Measurements from ENCODE around the gene CMSS1.

Gene CMSS1

DNA sequence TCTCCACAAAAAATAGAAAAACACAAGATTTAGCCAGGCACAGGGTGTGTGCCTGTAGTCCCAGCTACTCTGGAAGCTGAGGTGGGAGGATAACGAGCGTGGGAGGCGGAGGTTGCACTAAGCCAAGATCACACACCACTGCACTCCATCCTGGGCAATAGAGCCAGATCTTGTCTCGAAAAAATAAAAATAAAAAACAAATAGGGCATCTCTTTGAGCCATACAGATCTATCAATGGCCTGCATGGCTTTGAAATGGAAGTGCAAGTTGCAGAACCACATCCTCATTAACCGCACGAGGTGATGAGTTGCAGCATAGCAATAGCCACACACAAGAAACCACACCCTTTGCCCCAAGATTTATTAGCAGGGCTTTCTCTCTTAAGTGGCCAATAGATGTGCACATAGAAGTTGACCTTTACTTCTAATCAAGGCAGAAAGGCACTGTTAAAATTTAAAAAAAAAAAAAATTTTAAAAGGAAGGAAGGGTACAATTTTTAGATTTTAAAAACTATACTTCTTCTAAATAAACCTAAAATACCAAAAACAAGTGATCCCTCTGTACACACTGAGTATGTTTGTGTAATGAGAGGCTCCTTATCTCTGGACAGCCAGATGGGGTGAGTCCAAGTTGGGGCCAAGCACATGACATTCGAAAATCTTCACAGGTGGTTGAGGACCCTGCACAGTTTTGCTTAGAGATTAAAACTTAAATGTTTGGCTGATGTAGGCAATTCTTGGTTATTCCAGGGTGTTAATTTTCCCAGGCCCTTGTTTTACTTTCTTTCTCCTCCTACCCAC, 243.2 kb downstream of the CMSS1 start:
- TF ChIP-seq FOXP2 (optimal IDR thresholded peaks at IDR 0.05; ENCODE audit: borderline replicate concordance, extremely low read depth, extremely low read length, insufficient read depth): no peak
- TF ChIP-seq SIN3A (IDR thresholded peaks at IDR 0.05; ENCODE audit: borderline replicate concordance, insufficient read depth, low read length): no peak
- TF ChIP-seq TAF1 (IDR thresholded peaks at IDR 0.05; ENCODE audit: borderline replicate concordance, insufficient read depth, low read length): no peak
- TF ChIP-seq, protein P1, sequence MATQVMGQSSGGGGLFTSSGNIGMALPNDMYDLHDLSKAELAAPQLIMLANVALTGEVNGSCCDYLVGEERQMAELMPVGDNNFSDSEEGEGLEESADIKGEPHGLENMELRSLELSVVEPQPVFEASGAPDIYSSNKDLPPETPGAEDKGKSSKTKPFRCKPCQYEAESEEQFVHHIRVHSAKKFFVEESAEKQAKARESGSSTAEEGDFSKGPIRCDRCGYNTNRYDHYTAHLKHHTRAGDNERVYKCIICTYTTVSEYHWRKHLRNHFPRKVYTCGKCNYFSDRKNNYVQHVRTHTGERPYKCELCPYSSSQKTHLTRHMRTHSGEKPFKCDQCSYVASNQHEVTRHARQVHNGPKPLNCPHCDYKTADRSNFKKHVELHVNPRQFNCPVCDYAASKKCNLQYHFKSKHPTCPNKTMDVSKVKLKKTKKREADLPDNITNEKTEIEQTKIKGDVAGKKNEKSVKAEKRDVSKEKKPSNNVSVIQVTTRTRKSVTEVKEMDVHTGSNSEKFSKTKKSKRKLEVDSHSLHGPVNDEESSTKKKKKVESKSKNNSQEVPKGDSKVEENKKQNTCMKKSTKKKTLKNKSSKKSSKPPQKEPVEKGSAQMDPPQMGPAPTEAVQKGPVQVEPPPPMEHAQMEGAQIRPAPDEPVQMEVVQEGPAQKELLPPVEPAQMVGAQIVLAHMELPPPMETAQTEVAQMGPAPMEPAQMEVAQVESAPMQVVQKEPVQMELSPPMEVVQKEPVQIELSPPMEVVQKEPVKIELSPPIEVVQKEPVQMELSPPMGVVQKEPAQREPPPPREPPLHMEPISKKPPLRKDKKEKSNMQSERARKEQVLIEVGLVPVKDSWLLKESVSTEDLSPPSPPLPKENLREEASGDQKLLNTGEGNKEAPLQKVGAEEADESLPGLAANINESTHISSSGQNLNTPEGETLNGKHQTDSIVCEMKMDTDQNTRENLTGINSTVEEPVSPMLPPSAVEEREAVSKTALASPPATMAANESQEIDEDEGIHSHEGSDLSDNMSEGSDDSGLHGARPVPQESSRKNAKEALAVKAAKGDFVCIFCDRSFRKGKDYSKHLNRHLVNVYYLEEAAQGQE (IDR thresholded peaks at IDR 0.05; ENCODE audit: insufficient read depth in 1 of 2, low read depth in 2 of 2, low read length in 2 of 2): no peak
- no peak for TF ChIP-seq POLR2AphosphoS5 (IDR thresholded peaks at IDR 0.05; ENCODE audit: low read depth, low read length)

DNA sequence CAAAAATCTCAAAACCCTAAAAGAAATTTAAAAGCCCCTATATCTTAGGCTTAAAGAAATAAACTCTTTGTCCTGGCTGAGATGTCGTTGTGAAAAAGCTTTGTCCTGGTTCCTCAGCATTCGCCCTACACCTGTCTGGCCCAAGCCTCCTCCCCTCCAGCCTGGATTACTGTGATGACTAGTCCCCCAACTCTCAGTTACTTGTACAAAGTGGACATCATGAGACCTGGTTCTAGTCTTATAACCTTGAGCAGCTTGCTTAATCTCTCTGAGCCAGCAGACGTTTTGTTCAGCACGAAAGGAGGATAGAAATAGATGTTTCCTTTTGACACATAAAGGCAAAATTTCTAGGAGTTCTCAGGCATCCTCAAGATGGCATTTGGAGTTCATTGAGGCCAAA, 245.0 kb downstream of the CMSS1 start:
- TF ChIP-seq POLR2AphosphoS5 (IDR thresholded peaks at IDR 0.05; ENCODE audit: low read depth, low read length) (no peak), SIN3A (IDR thresholded peaks at IDR 0.05; ENCODE audit: borderline replicate concordance, insufficient read depth, low read length) (no peak), FOXP2 (optimal IDR thresholded peaks at IDR 0.05; ENCODE audit: borderline replicate concordance, extremely low read depth, extremely low read length, insufficient read depth) (no peak), TAF1 (IDR thresholded peaks at IDR 0.05; ENCODE audit: borderline replicate concordance, insufficient read depth, low read length) (no peak)
- TF ChIP-seq, protein P1 (IDR thresholded peaks at IDR 0.05; ENCODE audit: insufficient read depth in 1 of 2, low read depth in 2 of 2, low read length in 2 of 2): no peak

DNA sequence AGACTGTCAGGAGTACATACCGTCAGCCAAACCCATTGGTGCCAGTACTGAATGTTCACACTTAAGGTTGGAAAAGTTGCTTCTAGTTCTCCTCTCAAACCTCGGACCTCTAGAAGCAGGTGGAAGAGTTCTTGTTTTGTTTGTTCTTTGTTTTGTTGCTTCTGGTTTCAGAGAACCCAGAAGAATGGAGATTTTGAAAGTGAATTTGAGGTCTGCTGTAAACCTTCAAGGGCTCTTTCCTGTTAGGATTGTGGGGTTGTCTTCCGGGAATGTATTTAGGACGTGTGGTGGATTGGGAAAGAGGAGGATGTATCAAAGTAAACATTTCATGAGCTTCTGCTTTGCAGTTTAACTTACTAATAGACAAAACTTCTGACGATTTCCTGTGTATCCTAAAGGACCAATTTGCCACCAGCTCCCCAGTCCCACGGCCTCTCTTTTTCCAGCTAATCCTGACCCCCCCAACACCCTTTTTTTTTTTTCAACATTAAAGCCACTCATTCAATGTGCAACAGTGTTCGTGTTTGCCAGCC, 246.3 kb downstream of the CMSS1 start:
- TF ChIP-seq TAF1 (IDR thresholded peaks at IDR 0.05; ENCODE audit: borderline replicate concordance, insufficient read depth, low read length) (no peak), POLR2AphosphoS5 (IDR thresholded peaks at IDR 0.05; ENCODE audit: low read depth, low read length) (no peak), FOXP2 (optimal IDR thresholded peaks at IDR 0.05; ENCODE audit: borderline replicate concordance, extremely low read depth, extremely low read length, insufficient read depth) (no peak), SIN3A (IDR thresholded peaks at IDR 0.05; ENCODE audit: borderline replicate concordance, insufficient read depth, low read length) (no peak)
- TF ChIP-seq, protein P1 (IDR thresholded peaks at IDR 0.05; ENCODE audit: insufficient read depth in 1 of 2, low read depth in 2 of 2, low read length in 2 of 2): no peak

DNA sequence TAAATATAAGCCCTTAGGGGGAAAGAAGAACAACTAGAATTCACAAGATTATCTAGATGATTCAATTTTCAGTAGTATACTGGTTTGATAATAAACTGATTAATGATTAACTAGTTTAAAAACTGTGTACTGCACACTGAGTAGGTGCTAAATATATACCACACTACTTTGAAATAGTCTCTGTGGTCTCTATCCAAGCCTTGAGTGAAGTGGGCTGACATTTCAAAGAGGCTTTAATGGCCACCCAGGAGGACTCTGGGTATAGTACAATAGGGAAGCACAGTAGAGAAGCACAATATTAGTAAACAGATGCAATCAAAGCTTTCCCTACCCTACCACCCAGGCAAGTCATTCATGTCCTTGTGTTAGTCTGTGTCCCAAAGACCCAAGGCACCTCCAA, 249.9 kb downstream of the CMSS1 start:
- TF ChIP-seq SIN3A (IDR thresholded peaks at IDR 0.05; ENCODE audit: borderline replicate concordance, insufficient read depth, low read length) (no peak), FOXP2 (optimal IDR thresholded peaks at IDR 0.05; ENCODE audit: borderline replicate concordance, extremely low read depth, extremely low read length, insufficient read depth) (no peak), TAF1 (IDR thresholded peaks at IDR 0.05; ENCODE audit: borderline replicate concordance, insufficient read depth, low read length) (no peak), POLR2AphosphoS5 (IDR thresholded peaks at IDR 0.05; ENCODE audit: low read depth, low read length) (no peak)
- TF ChIP-seq, protein P1 (IDR thresholded peaks at IDR 0.05; ENCODE audit: insufficient read depth in 1 of 2, low read depth in 2 of 2, low read length in 2 of 2): no peak
